ENCODE data around the gene POLR3E.

POLR3E gene

GRCh38 chr16:22297114-22297870 is at the start of gene POLR3E:
TSS of gene POLR3E (plus strand) at chr16:22297409. CDS start at chr16:22302969, 5,560 bp downstream.
- peak; percentile 95 for DNase-seq

GRCh38 chr16:22250522-22250921 is 46.7 kb upstream of the POLR3E start:
- DNase-seq = no peak

GRCh38 chr16:22252317-22252716 is 44.9 kb upstream of the POLR3E start:
- DNase-seq = no peak

GRCh38 chr16:22253272-22253671 is 43.9 kb upstream of the POLR3E start:
- DNase-seq = no peak

GRCh38 chr16:22255335-22255734 is 41.9 kb upstream of the POLR3E start:
- no peak for DNase-seq

- DNase-seq = no peak
These were observed 39.8 kb upstream of the POLR3E start for GRCh38 chr16:22257440-22257839.

- no peak for DNase-seq
These were observed 36.7 kb upstream of the POLR3E start for GRCh38 chr16:22260490-22260889.

- peak; percentile 51 for DNase-seq
These were observed 34.7 kb upstream of the POLR3E start for GRCh38 chr16:22262460-22262859.

- DNase-seq = no peak
These were observed 32.4 kb upstream of the POLR3E start for GRCh38 chr16:22264786-22265185.

- no peak for DNase-seq
These were observed 31.9 kb upstream of the POLR3E start for GRCh38 chr16:22265351-22265750.

- no peak for DNase-seq
These were observed 30.7 kb upstream of the POLR3E start for GRCh38 chr16:22266546-22266945.

- no peak for DNase-seq
These were observed 29.4 kb upstream of the POLR3E start for GRCh38 chr16:22267764-22268163.

GRCh38 chr16:22270525-22270924 is 26.7 kb upstream of the POLR3E start:
- no peak for DNase-seq

- DNase-seq = no peak
These were observed 24.1 kb upstream of the POLR3E start for GRCh38 chr16:22272870-22273650.

GRCh38 chr16:22274916-22275315 is 22.3 kb upstream of the POLR3E start:
- no peak for DNase-seq

- no peak for DNase-seq
These were observed 18.6 kb upstream of the POLR3E start for GRCh38 chr16:22278441-22279230.

- no peak for DNase-seq
These were observed 14.8 kb upstream of the POLR3E start for GRCh38 chr16:22282254-22282892.

GRCh38 chr16:22284637-22285036 is 12.6 kb upstream of the POLR3E start:
- DNase-seq = no peak

GRCh38 chr16:22285080-22285479 is 12.1 kb upstream of the POLR3E start:
- no peak for DNase-seq

GRCh38 chr16:22291020-22291419 is 6.2 kb upstream of the POLR3E start:
- DNase-seq = no peak

- DNase-seq = no peak
These were observed 5.3 kb upstream of the POLR3E start for GRCh38 chr16:22291860-22292318.

- no peak for DNase-seq
These were observed 4.9 kb upstream of the POLR3E start for GRCh38 chr16:22292320-22292719.

Measured in DMS53 (cell line).